GM18519 (cell line): Measurements from ENCODE around the gene U2AF2.

Source experiments
- ATAC-seq: cut with Tn5 transposase; IDR thresholded peaks from one replicate; pipeline ENCODE4 v1.9.1; 2021; ENCODE audit warnings: mild to moderate bottlenecking, moderate library complexity; ENCODE audit not compliant: unreplicated experiment, low FRiP score

The U2AF2 gene

GRCh38 chr19:55621205-55621672 lies 33.6 kb upstream of the U2AF2 start:
- no peak for ATAC-seq

GRCh38 chr19:55621673-55622231 lies 33.1 kb upstream of the U2AF2 start:
- ATAC-seq: no peak

GRCh38 chr19:55622242-55622969 lies 32.4 kb upstream of the U2AF2 start:
- no peak for ATAC-seq

GRCh38 chr19:55623130-55623529 lies 31.7 kb upstream of the U2AF2 start:
- no peak for ATAC-seq

GRCh38 chr19:55623561-55623960 lies 31.3 kb upstream of the U2AF2 start:
- no peak for ATAC-seq

- no peak for ATAC-seq
Observed at GRCh38 chr19:55624109-55625003, 30.5 kb upstream of the U2AF2 start, which contains the start of gene ZNF784. Gene ZNF784 (minus strand): TSS chr19:55624566. CDS start chr19:55624561, 5 bp downstream.

- no peak for ATAC-seq
Observed at GRCh38 chr19:55625004-55625326, 29.9 kb upstream of the U2AF2 start.

- no peak for ATAC-seq
Observed at GRCh38 chr19:55626350-55626749, 28.5 kb upstream of the U2AF2 start.

GRCh38 chr19:55632463-55632834 lies 22.4 kb upstream of the U2AF2 start:
- ATAC-seq: no peak

GRCh38 chr19:55633861-55634260 lies 21.0 kb upstream of the U2AF2 start:
- no peak for ATAC-seq

GRCh38 chr19:55635334-55635717 lies 19.5 kb upstream of the U2AF2 start:
- no peak for ATAC-seq

GRCh38 chr19:55635856-55636440 lies 18.9 kb upstream of the U2AF2 start:
- no peak for ATAC-seq

GRCh38 chr19:55636723-55637122 lies 18.1 kb upstream of the U2AF2 start:
- ATAC-seq: no peak

- no peak for ATAC-seq
Observed at GRCh38 chr19:55637534-55637933, 17.3 kb upstream of the U2AF2 start.

GRCh38 chr19:55638864-55639359 lies 15.9 kb upstream of the U2AF2 start:
- no peak for ATAC-seq

GRCh38 chr19:55640043-55640576 lies 14.7 kb upstream of the U2AF2 start:
- ATAC-seq: no peak

- no peak for ATAC-seq
Observed at GRCh38 chr19:55640577-55641425, 14.0 kb upstream of the U2AF2 start, which contains the start of gene ZNF580. Gene ZNF580 (plus strand): TSS chr19:55641002. CDS start chr19:55642509, 1,507 bp downstream.

GRCh38 chr19:55641426-55642152 lies 13.2 kb upstream of the U2AF2 start:
- ATAC-seq: no peak
